Measurements from ENCODE around the gene CFAP90.
A peak's percentile ranks its signal among the peaks of the same experiment; 100 is the strongest.

CFAP90 gene, protein sequence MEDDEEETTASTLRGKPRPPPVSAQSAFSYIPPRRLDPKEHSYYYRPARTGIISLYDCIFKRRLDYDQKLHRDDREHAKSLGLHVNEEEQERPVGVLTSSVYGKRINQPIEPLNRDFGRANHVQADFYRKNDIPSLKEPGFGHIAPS

DNA sequence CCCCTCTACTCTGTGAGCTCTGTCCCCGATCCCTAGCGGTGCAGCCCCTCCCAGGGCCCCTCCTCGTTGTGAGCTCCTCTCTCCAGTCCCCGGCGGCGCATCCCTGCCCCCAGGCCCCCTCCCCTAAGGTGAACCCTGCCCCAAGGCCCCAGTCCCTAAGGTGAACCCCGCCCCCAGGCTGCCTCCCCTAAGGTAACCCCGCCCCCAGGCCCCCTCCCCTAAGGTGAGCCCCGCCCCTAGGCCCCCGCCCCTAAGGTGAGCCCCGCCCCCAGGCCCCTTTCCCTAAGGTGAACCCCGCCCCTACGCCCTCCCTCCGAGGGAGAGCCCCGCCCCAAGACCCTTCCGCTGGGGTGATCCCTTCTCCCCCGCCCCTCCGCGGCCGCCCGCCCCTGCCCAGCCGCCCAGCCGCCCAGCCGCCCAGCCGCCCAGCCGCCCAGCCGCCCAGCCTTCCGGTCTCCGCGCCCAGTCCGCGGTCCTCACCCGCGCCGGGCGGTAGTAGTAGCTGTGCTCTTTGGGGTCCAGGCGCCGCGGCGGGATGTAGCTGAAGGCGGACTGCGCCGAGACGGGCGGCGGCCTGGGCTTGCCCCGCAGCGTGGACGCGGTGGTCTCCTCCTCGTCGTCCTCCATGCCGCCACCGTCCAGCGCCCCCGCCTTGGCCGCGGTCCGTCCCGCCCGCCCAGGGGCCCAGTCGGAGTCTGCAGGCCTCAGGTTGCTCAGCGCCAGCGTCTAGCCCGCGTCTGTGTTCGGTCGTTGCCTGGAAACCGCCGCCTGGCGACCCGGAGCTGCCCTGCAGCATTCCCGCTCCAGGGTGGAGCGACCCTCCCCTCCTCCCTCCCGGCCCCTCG is at the start of gene CFAP90:
CFAP90 (minus strand) TSS at position 739 of the 845 bp plus-strand sequence; CDS start at position 627, 112 bp downstream.
- DNase-seq (ENCODE audit: low spot score), result no peak

DNA sequence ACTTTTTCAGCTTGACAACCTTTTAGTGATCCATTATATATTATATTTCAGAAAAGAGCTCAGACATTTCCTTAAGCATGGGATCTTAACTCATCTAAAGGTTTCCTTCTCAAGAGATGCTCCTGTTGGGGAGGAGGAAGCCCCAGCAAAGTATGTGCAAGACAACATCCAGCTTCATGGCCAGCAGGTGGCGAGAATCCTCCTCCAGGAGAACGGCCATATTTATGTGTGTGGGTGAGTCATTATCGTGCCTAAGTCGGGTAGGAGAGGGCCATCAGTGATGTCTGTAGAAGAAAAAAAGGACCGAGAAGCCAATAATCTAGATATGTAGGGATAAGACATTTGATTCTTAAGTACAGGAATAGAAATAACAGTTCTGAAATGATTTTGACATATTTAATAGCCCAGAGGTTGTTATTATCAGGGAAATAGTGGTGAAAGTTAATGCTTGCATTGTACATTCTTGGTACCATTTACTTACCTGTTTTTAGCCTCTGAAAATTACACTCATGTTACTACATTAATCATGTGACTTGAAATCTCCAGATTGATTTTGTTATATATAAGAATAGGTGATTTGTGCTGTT is 46.2 kb upstream of the CFAP90 start:
- peak; percentile 48 for DNase-seq (ENCODE audit: low spot score)

DNA sequence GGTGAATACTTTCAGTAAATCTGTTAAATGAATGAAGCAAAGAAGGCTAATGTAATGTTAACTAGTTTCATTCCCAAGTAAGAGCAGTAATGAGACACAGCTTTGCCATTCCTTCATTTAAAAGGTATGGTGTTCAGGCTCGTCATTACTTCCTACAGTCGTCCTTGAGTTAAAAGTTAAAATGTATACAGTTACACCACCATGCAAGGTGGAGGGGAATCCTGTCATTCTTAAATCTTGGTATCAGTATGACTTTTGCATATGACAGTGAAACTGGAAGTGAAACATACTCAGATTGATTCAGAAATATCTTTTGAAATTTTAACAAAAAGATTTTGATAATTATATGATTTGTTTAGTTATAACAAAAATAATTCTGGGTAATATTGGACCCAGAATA is 43.9 kb upstream of the CFAP90 start:
- peak; percentile 48 for DNase-seq (ENCODE audit: low spot score)

DNA sequence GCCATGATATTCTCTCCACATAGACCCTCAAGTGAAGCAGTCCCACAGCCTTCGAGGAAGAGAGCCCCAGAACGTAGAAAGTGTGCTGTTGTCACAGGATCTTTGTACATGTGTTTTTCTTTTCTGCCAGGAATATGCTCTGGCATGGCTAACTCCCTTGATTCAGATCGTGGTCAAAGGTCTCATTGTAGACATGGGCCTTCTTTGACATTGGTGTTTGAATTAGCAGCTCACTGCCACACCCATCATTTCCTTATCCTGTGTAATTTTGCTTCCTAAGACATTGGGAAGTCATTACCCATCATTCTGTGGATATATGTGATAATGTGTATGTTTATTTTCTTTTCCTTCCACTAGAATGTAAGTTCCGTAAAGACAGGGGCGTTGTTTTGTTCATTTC is 43.5 kb upstream of the CFAP90 start:
- DNase-seq (ENCODE audit: low spot score), result no peak

DNA sequence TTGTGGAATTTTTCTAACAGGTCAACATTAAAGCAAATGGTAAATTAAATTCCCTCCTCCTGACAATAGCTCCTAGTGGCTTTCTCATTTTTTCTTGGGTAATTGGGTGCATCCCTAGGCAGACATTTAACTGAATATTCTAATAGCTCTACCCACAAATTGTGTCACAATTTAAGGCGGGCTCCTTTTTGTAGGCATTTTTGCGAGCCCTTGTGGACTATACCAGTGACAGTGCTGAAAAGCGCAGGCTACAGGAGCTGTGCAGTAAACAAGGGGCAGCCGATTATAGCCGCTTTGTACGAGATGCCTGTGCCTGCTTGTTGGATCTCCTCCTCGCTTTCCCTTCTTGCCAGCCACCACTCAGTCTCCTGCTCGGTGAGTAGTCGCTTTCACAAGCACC is 38.0 kb upstream of the CFAP90 start:
- DNase-seq (ENCODE audit: low spot score), result no peak

DNA sequence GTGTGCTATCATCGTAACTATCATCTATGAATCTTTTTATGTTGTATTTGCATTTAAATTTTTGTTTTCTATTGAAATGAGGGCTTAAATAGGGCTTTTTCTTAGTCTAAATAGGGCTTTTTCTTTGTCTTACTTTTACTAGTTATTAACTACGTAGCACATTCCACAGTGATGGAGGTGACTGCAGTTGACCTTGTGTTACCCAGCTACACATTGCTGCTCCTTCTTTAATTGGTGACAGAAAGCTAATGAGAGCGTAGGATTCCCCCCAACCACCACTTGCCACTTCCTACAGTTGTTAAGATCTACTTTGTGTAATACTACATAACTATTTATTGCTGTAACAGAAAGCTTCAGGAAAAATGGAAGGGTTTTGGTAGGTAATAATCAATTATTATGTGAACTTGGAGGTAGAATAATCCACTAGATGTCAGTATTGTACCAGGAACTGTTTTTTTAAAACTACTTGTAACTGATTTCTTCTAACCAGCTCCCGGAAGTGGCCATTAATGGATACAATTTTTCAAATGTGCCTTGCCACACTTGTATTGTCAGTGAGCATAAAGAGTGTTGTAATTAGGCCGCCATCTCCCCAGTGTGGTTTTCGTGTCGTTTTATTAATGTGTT is 36.0 kb upstream of the CFAP90 start:
- peak; percentile 29 for DNase-seq (ENCODE audit: low spot score)

DNA sequence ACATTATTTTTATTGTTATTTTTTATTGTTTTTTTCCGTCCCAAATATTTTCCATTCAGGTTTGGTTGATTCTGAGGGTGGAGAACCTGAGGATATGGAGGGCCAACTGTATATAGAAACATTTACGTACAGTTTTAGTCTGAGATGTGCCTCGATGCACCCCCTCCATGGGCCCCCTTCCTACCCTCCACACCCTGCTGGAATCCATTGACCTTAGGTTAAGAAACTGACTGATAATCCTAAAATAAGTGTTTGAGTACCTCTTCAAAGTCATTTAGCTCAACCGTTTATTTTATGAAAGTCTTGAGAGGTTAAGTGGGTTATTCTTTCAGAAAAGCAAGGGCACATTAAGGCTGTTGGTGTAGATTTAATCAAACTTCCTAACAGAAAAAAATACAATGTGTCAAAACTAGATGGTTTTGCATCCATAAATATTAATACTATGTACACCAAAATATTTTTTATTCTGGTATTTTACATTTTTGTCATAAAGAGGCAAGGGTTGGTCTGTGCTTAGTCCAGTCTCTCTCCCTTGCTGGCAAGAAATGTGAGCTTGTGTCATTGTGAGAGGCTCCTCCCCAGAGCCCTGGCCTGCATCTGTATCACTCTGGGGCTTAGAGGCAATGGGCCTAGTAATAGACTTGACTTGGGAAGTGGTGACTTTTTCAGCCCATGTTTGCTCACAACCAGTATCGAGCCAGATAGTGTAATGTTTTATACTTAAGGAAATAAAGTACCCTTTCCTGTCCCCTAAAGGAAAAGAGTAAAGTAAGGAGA is 33.7 kb upstream of the CFAP90 start:
- DNase-seq (ENCODE audit: low spot score), result no peak

DNA sequence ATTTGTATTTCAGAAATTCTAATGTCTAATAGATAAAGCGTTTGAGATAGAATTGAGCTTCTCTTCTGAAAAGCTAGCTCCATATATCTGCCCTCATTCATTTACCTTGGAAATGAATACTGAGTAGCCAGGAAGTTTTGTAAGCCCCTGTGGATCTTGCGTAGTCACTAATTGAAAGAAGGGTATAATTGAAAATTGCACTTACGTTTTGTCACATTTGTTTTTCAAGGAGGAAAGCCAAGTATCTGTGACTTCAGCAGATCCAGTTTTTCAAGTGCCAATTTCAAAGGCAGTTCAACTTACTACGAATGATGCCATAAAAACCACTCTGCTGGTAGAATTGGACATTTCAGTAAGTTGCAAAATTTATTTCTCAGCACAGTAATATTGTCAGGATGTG is 32.0 kb upstream of the CFAP90 start:
- DNase-seq (ENCODE audit: low spot score), result no peak

DNA sequence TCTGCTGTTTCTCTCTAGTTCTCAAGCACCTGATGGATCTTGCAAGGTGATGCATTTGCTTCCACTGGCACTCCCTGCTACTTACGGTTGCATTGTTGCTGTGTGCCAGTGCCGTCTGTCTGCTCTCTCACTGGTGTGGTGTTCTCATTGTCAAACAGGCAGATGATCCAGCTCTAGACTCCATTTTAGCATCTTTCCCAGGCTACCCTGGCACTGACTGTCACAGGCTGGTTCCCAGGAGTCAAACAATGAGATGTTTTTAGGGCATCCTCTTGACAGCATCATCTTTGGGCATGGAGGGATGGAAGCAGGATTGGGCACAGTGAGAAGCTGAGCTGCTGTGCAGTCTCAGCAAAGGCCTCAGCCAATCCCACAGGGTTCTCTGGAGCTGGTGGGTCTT is 30.9 kb upstream of the CFAP90 start:
- DNase-seq (ENCODE audit: low spot score), result no peak

DNA sequence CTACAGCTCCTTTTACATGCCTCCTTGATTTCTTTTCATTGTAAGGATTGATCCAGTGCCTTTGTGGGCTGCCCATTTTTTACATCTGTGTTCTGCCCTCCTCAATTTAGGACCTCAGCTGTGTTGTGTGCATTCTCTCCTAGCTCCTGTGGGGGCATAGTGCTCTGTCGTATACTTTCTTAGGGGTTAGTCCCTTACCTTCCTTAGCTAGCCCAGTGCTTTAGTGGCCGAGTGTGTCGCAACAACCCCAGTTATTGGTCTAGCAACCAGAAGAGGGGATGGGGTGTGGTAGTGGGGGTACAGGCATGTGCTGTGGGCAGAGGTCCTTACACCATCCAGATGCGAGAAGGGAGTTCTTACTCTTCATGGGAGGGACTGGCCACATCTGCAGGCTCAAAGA is 30.2 kb upstream of the CFAP90 start:
- no peak for DNase-seq (ENCODE audit: low spot score)

DNA sequence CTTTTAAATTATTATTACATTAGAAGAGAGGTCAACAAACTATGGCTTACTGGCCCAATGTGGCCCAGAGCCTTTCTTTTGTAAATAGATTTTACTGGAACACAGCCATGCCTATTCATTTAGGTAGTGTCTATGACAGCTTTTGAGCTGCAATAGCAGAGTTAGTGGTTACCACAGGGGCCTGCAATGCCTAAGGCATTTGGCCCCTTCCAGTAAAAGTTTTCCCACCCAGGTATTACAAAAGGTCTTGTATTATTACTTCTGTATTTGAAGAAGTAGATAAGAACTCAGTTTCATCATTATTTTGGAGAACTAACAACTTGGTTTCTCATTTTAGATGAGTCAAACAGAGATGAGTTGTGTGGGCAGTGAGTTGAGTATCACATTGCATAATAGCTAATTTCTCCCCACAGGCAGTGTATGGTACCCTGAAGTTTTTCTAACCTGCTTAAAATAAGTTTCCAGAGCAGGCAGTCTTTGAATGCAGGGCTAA is 27.5 kb upstream of the CFAP90 start:
- DNase-seq (ENCODE audit: low spot score), result peak; percentile 78

DNA sequence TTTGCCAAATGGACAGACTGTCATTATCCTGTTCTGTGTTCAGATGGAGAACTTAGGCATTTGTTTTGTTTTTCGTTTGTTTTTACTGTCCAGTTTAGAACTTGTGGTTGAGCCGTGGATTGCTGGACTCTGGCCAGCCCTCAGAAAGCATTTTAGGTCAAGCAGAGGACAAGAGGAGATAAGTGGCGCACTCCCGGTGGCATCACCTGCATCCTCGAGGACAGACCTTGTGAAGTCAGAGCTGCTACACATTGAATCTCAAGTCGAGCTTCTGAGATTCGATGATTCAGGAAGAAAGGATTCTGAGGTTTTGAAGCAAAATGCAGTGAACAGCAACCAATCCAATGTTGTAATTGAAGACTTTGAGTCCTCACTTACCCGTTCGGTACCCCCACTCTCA is 26.9 kb upstream of the CFAP90 start:
- DNase-seq (ENCODE audit: low spot score), result no peak

DNA sequence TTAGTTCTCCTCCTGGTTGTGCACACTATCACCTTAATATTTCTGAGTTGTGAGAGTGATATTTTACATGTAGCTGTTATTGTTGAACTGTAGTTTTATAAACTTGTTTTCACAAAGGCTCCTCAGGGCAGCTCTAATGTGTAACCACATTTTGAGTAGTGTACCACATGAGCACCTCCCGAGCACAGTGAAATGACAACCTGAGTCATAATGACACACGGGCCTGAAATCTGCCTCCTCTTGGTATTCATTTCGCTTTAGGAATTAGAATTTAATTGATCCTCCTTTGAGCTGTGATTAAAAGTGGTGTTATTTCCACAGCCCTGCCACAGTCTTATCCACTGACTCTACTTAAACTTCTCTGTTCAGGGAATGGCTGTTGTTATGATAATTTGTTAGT is 25.9 kb upstream of the CFAP90 start:
- DNase-seq (ENCODE audit: low spot score), result peak; percentile 77

DNA sequence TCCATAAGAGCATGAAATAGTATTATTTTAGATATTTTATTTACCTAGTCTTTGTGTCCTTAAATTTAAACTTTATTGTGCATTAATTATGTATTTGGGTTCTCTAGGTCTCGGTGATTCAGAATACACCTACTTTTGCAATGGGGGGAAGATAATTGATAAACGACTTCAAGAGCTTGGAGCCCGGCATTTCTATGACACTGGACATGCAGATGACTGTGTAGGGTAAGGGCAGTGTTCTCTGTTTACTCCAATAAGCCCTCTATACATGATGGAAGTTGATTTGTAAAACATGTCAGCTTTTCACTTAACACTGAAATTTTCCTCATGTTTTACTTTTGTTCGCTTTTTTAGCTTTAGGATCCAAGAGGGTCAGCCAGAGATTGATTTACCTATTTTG is 24.2 kb upstream of the CFAP90 start:
- DNase-seq (ENCODE audit: low spot score), result no peak

DNA sequence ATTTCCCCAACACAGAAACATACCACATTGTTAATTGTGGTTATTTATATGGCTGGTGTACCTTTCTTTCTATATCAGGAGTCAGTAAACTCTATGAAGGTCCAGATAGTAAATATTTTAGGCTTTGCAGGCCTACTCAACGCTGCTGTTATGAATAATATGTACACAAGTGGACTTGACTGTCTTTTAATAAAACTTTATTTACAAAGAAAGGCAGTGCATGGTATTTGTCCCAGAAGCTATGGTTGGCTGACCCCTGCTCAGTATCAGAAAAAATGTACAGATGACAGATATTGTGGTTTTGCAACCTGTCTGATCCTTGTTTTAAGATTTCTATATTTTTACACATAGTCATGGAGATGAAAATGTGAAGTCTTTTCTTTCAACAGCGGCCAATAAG is 23.7 kb upstream of the CFAP90 start:
- DNase-seq (ENCODE audit: low spot score), result no peak

DNA sequence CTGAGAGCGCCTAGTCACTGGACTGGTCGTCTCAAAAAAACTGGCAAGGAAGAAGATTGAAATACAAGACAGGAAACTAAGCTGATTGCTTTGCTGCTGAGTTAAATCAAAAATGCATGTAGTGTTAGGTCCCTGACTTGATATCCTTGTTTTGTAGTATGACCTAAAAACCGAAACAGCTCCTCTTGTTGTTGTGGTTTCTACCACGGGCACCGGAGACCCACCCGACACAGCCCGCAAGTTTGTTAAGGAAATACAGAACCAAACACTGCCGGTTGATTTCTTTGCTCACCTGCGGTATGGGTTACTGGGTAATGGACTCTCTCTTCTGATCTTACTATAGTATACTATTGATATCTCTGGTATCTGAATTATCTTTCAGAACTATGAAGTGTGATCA is 22.3 kb upstream of the CFAP90 start:
- peak; percentile 83 for DNase-seq (ENCODE audit: low spot score)

DNA sequence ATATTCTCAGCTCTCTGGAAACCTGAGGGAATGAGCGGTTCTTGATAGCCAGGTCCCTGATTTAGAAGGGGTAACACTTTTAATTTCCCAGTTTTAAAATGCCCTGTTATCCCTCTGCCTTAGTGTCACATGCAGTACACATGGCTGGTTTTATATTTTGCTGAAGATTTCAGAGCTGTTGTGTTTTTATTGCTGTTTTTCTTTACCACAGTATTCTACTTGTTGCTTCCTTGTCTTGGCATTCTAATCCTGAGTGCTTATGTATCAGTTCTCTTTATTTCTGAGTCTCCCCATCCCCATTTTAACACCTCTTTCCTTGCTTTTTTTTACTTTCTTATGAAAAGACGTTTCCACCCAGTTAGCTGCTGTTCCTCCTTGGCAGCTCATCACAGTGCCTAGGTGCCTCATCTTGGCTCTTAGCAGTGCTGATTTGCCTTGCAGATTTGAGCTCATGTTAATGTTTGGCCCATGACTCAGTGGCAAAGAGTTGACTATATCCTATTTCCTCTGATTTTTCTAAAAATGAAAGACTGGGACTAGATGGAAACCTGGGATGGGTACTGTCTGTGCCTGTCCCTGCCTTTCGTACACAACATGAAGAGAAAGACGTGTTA is 21.7 kb upstream of the CFAP90 start:
- no peak for DNase-seq (ENCODE audit: low spot score)

DNA sequence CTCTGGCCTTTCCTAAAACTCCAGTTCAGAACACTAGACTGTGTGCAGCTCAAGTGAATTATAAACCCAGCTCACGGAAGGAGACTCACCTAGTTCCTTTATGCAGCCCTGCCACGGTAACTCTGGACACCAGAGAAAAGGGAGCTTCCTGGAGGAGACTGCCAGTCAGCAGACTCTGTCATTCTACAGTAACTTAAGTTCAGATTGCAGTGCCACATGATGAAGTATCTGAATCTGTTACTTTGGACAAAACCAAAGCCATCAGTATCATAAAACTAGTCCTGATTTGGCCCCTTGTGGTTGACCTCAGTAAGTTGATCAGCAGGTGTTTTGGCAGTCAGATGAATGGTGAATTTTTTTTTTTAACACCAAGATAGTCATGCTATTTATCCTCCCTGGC is 20.7 kb upstream of the CFAP90 start:
- DNase-seq (ENCODE audit: low spot score), result peak; percentile 45

DNA sequence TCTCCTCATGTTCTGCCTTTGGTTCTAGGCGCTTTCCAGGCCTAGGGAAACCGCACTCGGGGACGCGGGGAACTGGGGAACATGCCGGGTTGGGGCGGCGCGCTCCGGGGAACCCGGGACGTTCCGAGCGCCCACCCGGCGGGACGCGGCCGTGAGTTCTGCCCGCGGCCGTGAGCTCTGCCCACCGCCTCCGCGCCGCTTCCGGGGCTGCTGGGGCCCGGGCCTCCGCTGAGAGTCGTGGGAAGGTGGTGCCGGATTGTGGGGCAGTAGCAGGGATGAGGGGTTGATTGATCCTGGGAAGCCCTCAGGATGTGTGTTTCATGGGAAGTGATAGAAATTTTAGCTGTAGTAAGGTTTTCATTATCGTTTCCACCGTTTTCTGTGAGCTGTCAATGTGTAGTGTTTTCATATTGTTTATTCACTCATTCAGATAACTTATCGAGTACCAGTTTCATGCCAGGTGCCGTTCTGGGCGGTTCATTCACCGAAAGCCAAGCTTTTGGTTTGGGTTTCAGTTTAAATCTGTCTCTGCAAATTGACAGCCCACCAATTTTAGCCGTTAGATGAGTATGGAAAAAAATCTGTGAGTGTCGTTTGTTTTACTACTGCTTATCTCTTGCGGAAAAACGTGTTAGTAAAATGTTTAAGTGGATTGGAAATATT is 18.7 kb upstream of the CFAP90 start:
- peak; percentile 50 for DNase-seq (ENCODE audit: low spot score)

DNA sequence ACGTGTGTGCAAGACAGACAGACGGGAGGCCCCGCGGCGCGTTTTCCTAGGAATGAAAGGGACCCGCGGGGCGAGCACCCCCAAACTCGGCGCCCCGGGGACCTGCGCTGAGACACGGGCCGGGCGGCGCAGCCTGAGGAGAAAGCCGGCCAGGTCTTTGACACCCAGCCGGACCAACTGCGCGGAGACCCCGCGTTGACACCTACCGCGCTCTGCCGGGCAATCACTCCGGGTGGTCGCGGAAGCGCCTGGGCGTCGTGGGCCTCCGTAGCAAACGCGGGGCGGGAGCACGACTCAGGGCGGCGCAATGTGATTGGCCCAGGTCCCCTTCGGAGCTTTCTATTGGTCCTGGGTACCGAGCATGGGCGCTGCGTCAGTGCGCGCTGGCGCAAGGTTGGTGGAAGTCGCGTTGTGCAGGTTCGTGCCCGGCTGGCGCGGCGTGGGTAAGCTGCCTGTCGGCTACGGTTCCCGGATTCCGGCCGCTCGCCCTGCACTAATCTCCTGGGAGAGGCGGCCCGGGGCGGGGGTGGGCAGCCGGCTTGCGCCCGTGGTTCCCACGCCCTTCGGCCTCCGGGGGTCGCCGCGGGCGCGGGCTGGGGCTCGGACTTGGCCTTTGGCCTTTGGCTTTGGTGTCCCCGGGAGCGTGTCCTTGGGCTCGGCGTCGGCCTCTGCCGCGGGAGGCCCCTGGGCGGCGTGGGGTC is 18.0 kb upstream of the CFAP90 start, which contains the start of the genes FASTKD3 and MTRR:
FASTKD3 (minus strand) TSS at position 259 of the 701 bp plus-strand sequence. CDS start 948 bp downstream, outside the sequence.
MTRR (plus strand) TSS at position 376 of the 701 bp plus-strand sequence. CDS start 1,647 bp downstream, outside the sequence.
- peak; percentile 94 for DNase-seq (ENCODE audit: low spot score)
